ENCODE data around the gene SLK. TPM values are rescaled to one million over a fixed set of nuclear protein-coding genes. Genes with fewer than 3 reads are reported as not detected.

The SLK gene
- total RNA-seq, 6 experiments from 2014 or later: 7.9 to 16.3 (median 13.0) TPM

DNA sequence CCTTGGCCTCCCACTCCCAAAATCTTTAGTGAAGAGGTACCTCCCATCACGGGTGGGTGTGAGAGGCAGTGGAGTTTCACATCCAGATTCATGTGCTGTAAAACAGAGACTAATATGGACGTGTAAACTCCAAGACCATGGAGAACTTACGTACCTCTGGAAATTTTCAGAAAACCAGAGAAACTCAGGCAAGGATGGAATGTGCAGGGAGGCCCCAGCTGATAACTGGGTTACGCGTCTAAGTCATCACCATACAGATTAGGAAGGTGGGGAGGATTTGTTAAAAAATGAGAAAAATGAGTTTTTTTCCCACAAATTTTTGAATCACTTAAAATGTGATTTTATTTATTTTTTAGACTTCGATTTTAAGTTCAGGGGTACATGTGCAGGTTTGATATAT is 32.6 kb upstream of the SLK start:
- H3K4me1 ChIP-seq: no peaks in the 10 kb centered on the region
- no peak overlapping the region for H3K4me3 ChIP-seq
- DNase-seq (no peak), ATAC-seq (no peak)
- no peak for TF ChIP-seq POLR2A (IDR thresholded peaks at IDR 0.05)
- TF ChIP-seq, protein P1, sequence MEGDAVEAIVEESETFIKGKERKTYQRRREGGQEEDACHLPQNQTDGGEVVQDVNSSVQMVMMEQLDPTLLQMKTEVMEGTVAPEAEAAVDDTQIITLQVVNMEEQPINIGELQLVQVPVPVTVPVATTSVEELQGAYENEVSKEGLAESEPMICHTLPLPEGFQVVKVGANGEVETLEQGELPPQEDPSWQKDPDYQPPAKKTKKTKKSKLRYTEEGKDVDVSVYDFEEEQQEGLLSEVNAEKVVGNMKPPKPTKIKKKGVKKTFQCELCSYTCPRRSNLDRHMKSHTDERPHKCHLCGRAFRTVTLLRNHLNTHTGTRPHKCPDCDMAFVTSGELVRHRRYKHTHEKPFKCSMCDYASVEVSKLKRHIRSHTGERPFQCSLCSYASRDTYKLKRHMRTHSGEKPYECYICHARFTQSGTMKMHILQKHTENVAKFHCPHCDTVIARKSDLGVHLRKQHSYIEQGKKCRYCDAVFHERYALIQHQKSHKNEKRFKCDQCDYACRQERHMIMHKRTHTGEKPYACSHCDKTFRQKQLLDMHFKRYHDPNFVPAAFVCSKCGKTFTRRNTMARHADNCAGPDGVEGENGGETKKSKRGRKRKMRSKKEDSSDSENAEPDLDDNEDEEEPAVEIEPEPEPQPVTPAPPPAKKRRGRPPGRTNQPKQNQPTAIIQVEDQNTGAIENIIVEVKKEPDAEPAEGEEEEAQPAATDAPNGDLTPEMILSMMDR (IDR thresholded peaks at IDR 0.05): no peak
- no peaks in the 10 kb centered on the region for H3K36me3 ChIP-seq
- H3K27ac ChIP-seq: no peak overlapping the region
- 88% methylated on average over 6 of the region's 6 CpGs for WGBS (ENCODE audit: insufficient coverage, low coverage, low lambda C conversion rate, missing lambda C conversion rate)
- intact Hi-C loops (cut with DNase I): no loop called here
- no peaks in the 10 kb centered on the region for H3K27me3 ChIP-seq
- H3K9me3 ChIP-seq: no peaks in the 10 kb centered on the region

DNA sequence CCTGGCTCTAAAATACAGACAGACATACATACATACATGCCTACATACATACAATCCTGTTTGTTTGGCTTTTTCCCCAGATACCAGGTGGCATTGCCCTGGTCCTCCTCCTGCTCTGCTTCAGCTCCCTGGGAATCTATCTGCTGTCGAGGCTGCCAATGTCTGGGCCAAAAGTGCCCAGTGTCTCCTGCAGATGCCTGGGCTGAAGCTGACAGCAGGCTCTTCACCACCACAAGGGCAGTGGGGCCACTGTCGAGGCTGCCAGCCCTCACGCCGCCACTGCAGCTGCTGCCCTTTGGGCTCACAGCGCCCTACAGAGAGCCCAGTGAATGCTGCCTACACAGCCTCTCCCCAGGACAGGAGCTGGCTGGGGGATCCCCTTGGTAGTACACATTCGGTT is 30.9 kb upstream of the SLK start:
- Histone ChIP-seq H3K36me3 (no peaks in the 10 kb centered on the region), H3K4me1 (no peaks in the 10 kb centered on the region), H3K27ac (no peak overlapping the region), H3K9me3 (no peaks in the 10 kb centered on the region), H3K4me3 (no peak overlapping the region), H3K27me3 (no peaks in the 10 kb centered on the region)
- intact Hi-C loops (cut with DNase I): no loop called here
- no peak for ATAC-seq
- no peak for DNase-seq
- WGBS (ENCODE audit: insufficient coverage, low coverage, low lambda C conversion rate, missing lambda C conversion rate): 80% methylated on average over 2 of the region's 6 CpGs
- TF ChIP-seq, protein P1 (IDR thresholded peaks at IDR 0.05): no peak
- no peak for TF ChIP-seq POLR2A (IDR thresholded peaks at IDR 0.05)

DNA sequence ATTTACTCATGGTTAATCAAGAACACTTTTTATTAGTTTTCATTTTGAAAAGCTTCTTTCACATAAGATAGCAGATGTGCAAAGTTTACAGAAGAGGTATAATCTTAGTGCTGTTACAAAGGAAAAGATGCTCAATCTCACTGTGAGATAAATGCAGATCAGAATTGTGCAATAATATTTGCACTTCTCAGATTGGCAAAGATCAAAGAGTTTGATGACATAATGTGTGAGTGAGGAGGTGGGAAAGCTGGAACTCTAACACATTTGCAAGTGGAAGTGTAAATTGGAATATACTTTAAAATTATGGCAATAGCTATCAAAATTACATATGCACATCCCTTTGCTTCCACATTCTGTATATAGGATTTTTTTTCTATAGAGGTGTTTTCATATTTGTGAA is 27.4 kb upstream of the SLK start:
- intact Hi-C loops (cut with DNase I): no loop called here
- DNase-seq: no peak
- Histone ChIP-seq H3K4me3 (no peak overlapping the region), H3K27me3 (no peaks in the 10 kb centered on the region), H3K9me3 (no peaks in the 10 kb centered on the region), H3K4me1 (no peaks in the 10 kb centered on the region), H3K36me3 (no peaks in the 10 kb centered on the region), H3K27ac (no peak overlapping the region)
- ATAC-seq: no peak
- TF ChIP-seq POLR2A (IDR thresholded peaks at IDR 0.05): no peak
- TF ChIP-seq, protein P1 (IDR thresholded peaks at IDR 0.05): no peak

DNA sequence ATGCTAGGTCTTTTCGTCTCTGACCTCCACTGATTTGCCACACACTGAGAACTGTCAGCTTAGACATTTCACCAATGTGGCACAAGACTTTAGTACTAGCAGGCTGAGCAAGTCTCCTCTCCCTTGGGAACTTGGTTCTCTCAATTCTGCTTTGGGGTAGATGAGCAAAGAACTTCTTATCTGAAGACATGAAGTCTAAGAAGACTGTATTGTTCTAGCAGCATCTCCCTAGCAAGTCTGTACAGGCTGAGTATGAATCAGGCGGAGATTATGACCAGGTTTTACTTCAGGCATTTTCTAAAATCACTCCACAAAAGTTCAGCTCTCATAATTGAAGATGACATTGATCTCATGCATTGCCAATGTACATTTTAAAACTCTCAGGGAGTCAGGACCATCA is 25.1 kb upstream of the SLK start:
- no peak for DNase-seq
- no peak for ATAC-seq
- 82% methylated on average over 1 of the region's 2 CpGs for WGBS (ENCODE audit: insufficient coverage, low coverage, low lambda C conversion rate, missing lambda C conversion rate)
- Histone ChIP-seq H3K36me3 (no peaks in the 10 kb centered on the region), H3K4me3 (no peak overlapping the region), H3K4me1 (no peaks in the 10 kb centered on the region), H3K9me3 (no peaks in the 10 kb centered on the region), H3K27ac (no peak overlapping the region), H3K27me3 (no peaks in the 10 kb centered on the region)
- TF ChIP-seq, protein P1 (IDR thresholded peaks at IDR 0.05): no peak
- TF ChIP-seq POLR2A (IDR thresholded peaks at IDR 0.05): no peak
- intact Hi-C loops (cut with DNase I): no loop called here

DNA sequence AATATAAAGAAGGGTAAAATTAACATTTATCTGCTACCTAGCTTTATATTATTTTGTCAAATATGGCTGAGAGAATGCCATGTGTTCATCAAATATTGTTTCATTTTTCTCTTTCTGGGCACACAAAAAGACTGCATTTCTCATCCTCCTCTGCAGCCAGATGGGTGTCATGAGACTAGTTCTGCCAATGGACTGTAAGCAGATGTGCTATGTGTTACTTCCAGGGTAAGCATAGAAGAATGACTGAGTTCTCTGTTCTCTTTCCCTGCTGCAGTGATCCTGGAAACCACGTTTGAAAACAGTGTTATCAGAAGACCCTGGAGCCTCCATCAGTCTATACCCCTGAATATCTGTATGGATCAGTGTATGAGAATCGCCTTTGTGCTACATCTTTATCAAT is 24.1 kb upstream of the SLK start:
- Histone ChIP-seq H3K27ac (no peak overlapping the region), H3K36me3 (no peaks in the 10 kb centered on the region), H3K4me1 (no peaks in the 10 kb centered on the region), H3K27me3 (no peaks in the 10 kb centered on the region), H3K9me3 (no peaks in the 10 kb centered on the region), H3K4me3 (no peak overlapping the region)
- no peak for ATAC-seq
- 54% methylated on average over 2 of the region's 2 CpGs for WGBS (ENCODE audit: insufficient coverage, low coverage, low lambda C conversion rate, missing lambda C conversion rate)
- intact Hi-C loops (cut with DNase I): no loop called here
- DNase-seq: no peak
- TF ChIP-seq, protein P1 (IDR thresholded peaks at IDR 0.05): no peak
- TF ChIP-seq POLR2A (IDR thresholded peaks at IDR 0.05): no peak
